Lung microvascular endothelial cell (primary cell): ENCODE results near the gene AUNIP. TPM values are rescaled to one million over a fixed set of nuclear protein-coding genes. Genes with fewer than 3 reads are reported as not detected.
A peak's percentile ranks its signal among the peaks of the same experiment; 100 is the strongest.

Experiments
- DNase-seq, 2 donors: peaks; one replicate each; pipeline versions ENCODE4 v3.0.0 to v3.0.0-alpha.2; 2010; ENCODE audit warnings: low read depth in 2 of 2
- total RNA-seq: library from RNA; depleted of rRNA; stranded (reverse); fragments of >200 nt; gene quantifications from 2 replicates; pipeline ENCODE4 v1.2.1, GENCODE V29; 2014

The AUNIP gene
- total RNA-seq, 1 donor from 2014 or later: 0.60 TPM

DNA sequence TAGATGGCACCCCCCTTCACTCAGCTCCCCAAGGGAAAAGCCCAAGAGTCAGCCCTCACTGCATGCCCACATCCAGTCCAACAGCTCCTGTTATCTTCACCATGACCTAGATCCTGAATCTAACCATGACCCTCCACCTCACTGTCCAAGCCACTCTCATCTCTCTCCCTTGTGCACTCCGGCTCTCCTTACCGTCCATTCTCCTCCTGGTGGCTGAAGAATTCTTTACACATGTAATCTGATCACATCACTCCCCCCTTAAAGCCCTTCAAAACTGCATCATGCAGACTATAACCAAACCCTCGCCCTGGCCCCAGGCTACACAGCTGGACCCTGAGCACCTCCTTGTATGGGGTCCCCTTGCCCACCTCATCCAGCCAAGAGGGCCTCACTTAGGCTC lies 30.2 kb upstream of the AUNIP start:
- no peak for DNase-seq

DNA sequence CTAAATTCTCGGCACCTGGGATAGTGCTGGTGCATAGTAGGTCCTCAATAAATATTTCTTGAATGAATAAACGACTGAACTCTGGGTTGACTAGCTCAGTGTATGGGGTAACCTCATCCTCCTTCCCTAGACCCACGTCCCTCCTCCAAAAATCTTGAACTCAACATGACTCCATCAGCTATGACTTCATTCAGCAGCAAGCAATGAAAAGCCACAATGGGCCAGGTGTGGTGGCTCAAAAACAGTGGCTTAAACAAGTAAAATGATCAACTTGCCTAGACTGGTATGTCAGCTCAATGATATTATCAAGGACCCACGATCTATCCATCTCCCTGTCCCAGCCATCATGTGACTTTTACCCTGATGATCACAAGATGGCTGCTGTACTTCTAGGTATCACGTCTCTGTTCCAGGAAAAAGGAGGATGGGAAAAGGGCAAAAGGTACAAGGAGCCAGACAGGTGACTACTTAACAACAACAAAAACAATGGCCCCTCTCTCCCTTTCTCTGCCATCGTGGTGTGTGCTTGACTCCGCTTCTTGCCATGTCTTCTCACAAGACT lies 29.2 kb upstream of the AUNIP start:
- DNase-seq: no peak

DNA sequence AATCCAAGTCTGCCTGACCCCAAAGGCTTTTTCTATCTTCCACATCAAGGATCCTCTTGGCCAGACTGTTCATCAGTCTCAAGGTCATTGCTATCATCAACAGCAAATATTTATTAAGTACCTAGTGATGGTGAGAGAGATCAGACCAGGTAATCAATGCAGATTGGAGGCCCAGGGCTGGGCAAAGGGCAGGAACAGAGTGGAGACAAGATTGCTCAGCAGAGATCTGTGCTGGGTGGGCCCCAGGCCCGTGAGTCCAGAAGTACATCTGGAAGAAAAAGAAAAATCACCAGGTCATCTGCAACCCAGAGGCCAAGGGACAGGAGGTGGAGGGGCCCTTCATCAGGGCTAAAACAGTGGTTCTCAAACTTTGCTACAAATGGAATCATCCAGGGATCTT lies 26.3 kb upstream of the AUNIP start:
- no peak for DNase-seq

GRCh38 chr1:25881266-25881665 lies 22.0 kb upstream of the AUNIP start:
- DNase-seq: no peak

DNA sequence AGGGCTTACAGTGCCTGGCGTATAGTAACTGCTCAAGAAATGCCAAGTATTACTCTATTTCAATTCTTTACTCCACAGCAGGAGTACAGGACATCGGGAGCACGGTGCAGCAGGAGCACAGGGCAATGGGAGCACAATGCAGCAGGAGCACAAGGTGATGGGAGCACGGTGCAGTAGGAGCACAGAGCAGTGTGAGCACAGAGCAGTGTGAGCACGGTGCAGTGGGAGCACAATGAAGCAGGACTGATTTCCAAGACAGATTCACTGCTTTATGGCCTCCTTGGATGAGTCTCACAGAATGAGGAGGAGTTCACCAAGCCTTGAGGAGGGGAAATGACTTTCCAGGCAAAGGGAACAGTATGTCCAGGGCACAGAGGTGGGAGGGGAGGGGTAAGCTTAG lies 21.3 kb upstream of the AUNIP start:
- no peak for DNase-seq

- no peak for DNase-seq
Measured at GRCh38 chr1:25879675-25880074, 20.4 kb upstream of the AUNIP start.

- DNase-seq: no peak
Measured at GRCh38 chr1:25878690-25879089, 19.4 kb upstream of the AUNIP start.

DNA sequence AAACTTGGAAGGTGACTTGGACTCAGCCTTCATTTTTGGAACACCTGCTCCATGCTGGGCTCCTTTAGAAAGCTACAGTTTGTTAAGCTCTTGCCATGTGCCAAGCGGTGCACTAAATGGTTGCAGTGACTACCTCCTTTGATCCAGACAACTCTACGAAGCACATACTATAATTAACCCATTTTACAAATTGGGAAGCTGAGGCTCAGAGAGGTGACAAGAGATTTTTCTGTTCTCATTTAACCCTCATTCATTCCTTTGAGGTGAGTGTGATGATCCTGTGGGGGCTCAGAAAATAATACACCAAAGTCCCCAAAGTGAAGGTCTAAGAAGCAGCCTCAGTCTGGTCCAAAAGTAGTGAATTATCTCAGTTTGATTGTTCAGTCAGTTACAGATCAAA lies 17.9 kb upstream of the AUNIP start:
- no peak for DNase-seq

DNA sequence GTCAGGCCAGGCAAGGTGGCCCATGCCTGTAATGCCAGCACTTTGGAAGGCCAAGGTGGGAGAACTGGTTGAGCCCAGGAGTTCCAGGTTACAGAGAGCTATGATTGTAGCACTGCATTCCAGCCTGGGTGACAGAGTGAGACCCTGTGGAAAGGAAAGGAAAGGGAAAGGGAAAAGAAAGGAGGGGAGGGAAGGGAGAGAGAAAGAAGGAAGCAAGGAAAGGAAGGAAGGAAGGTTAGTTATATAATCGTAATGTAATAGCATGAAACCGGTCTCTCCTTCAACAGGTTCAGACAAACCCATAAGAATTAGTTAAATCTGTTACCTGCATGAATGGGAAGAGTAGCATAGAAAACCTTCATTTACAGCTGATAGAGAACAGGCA lies 17.4 kb upstream of the AUNIP start:
- no peak for DNase-seq

DNA sequence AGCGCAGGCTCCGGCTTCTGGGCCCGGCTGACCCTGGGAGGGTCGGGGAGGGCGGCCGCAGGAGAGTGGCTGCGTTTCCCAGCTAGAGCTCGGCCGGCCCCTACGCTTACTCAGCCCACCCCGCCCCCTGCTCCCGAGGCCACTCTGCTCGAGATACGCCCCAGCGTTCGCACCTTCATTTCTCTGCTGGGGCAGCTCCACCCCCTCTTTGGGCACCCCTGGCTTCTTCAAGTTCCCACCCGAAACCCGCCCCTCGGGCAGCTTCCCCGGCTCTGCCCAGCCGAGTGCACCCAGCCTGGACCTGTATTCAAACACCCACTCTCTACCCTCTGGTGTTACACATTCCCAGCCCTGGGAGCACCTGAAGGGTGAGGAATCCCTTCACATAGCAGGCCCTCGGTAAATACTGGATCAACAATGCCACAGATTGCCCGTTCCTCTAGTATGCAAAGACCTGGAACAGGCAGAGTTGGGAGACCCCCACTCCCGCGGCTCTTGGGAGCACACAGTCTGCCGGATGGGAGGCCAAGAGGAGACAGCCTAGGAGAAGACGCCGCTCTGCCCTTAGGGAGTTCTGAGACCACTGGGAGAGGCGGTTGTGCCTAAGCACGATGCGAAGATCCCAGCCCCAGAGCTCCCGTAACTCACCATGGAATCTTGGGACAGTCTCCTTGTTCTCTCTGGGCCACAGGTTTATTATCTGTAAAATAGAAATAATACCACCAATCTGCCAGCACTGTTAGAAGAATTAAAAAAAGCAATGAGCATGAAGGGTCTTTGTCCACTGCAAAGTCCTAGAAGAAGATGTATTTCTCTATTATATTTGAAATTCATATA lies 16.8 kb upstream of the AUNIP start:
- DNase-seq: no peak

- peak; percentile 63 to 82 for DNase-seq
Measured at GRCh38 chr1:25875154-25875855, 16.0 kb upstream of the AUNIP start, which contains the start of gene PAQR7. TSS of gene PAQR7 (minus strand) at chr1:25875708. CDS start at chr1:25863839, 11,869 bp downstream.

DNA sequence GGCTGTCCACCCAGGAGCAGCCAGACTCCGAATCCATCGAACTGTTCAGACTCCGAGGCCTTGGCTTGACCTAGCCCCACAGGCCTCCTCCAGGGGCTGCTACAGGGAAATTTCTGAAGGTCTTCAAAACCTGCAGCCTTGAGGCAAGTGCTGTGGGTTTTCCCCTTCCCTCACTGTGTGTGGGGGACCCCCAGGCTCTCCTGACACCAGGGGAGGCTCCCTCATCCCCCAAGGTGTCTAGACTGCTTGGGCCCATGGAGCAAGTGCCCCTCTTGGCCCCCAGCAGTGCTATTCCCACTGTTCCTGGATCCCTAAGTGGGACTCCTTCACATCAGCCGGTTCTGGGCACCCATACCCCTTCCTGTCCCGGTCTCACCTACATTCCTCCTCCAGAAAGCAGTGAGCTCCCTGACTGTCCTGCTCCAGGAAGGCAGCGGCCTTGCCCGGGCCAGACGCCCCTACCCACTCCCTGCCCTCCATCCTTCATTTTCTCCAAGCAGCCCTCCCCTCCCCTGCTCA lies 15.4 kb upstream of the AUNIP start:
- no peak for DNase-seq

- no peak for DNase-seq
Measured at GRCh38 chr1:25874209-25874608, 15.0 kb upstream of the AUNIP start.

- no peak for DNase-seq
Measured at GRCh38 chr1:25873120-25873519, 13.9 kb upstream of the AUNIP start.

DNA sequence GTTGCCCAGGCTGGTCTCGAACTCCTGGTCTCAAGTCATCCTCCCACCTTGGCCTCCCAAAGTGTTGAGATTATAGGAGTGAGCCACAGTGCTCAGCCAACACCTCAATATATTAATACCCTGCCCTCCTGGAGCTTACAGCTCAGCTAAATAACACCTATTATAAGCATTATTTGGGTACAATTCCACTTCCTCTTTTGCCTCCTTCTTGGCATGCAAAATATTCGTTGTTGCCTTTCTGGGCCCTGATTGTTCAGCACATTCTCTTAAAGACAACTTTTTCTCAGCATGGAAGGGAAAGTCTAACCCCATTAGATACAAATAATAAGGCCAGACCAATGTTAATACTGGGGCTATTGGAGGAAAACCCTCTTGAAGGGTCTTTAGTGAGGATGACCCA lies 13.5 kb upstream of the AUNIP start:
- DNase-seq: no peak

DNA sequence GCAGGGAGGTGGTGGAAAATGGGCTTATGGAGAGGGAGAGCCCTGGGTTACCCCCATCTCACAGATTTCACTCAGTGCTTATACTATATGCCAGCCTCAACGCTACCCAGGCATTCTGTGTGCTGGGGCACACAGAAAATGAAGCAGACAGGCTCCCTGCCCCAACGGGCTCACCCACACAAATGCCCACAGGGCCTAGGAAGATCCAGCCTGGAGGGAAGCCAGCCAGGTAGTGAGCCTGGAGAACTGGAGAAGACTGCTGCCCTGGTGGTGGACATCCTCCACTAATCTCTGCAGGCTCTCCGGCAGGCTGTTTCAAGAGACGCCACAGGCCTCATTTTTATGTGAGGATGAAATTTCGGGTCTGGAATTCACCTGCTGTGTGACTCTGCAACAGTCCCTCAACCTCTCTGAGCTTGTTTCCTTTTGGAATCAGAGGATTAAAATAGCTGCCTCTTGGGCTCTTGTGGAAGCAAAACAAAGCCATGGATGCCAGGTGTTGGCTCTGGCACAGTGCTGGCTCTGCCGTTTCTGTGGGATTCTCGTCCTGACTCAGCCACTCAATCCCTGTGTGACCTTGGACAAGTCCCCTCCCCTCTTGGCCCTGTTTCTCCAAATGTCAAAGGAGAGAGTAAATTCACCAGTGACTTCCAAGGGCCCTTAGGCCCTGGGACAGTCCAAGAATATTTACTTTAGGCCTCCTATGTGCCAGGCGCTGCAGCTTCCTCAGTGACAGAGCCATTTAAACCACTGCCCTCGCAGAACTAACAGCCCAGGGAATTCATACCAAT lies 12.6 kb upstream of the AUNIP start:
- DNase-seq: no peak

DNA sequence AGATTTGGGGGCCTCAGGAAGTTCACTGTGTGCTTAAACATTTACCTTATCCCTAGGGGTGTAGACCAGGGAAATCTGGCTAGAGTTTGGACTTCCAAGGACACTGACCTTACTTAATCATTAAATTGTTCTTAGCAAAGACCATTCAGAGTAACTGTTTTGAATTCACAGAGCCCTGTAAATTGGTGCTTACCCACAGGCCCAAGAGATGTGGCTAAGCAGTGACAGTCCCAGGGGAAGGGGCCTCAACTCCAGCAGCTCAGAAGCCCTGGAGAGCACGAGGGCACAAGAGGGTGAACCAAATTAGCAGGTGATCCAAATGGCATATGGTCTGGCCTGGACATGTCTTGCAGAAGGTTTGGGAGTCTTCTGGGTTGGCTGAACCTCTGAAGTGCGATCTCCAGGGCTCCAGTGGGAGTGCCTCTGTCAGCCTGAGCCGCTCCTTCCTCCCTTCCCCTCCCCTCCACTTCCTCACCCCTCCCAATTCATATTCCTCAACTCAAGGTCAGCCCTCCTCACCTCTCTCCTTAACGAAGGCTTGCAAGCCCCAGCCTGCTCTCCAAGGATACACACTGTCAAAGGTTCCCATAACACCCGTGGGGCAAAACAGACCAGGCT lies 11.9 kb upstream of the AUNIP start:
- no peak for DNase-seq

DNA sequence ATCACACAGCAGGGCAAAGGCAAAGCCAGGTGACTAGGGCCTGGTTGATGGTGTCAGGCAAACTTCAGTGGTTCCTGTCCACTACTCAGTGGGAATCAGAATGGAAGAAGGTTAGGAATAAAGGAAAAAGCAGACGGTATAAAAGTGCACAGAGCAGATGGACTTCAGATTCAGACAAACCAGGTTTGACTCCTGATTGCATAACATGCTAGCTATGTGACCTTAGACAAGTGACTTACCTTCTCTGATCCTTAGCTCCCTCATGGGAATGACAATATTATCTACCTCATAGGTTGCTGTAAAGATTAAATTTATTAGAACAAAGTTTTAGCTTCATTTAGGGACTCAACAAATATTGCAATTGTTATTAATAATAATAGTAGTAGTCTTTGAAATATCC lies 11.4 kb upstream of the AUNIP start:
- DNase-seq: no peak

- peak in 1 of 2 donors; percentile 56 for DNase-seq
Measured at GRCh38 chr1:25869909-25870606, 10.8 kb upstream of the AUNIP start.

GRCh38 chr1:25867210-25867991 lies 8.1 kb upstream of the AUNIP start:
- no peak for DNase-seq
